HEK293 (cell line): ENCODE results near the gene PRELID2.

ENCODE experiments used
- ZNF580 ChIP-seq: fragments of 450-650 bp; formaldehyde crosslinking; IDR thresholded peaks from 2 replicates; pipeline ENCODE4 v1.5.1; 2016; ENCODE audit warnings: missing biosample characterization, missing genetic modification characterization
- TF ChIP-seq, protein P1 (sequence below): fragments of 450-650 bp; formaldehyde crosslinking; IDR thresholded peaks from 2 replicates; pipeline ENCODE4 v1.5.1; 2016; ENCODE audit warnings: missing biosample characterization, missing genetic modification characterization

DNA sequence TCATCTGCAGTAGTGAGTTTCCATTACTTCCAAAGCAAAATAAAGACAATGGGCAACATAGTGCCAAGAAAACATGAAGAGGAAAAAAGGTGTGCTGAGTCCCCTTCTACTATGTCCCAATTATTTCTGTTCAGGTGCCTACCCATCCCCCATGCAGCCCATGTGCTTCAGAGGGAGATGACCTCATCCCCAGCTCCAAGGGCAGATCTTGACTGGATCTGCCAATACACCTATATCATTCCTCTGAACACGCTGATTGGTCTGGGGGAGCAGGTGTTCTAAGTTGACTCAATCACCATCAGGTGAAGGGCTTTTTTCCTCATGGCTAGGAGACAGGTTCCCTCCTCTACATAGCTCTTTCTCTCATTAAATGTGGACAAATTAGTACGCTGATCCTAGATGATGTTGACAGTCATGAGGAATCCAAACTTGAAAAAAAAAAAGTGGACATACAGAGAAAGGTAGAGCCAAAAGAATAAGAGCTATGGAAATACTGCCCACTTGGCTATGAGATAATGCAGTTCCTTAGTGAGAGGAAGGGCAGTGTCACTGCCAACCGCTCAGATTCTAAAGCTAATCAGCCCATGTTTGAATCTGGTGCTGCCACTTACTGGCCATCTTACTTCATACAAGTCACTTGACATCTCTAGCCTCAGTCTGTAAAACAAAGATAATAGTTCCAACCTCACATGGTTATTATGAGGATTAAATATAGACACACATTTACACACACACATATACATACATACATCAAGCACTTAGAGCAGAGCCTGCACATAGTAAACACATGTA is 23.1 kb downstream of the PRELID2 start:
- TF ChIP-seq ZNF580: no peak
- TF ChIP-seq, protein P1, sequence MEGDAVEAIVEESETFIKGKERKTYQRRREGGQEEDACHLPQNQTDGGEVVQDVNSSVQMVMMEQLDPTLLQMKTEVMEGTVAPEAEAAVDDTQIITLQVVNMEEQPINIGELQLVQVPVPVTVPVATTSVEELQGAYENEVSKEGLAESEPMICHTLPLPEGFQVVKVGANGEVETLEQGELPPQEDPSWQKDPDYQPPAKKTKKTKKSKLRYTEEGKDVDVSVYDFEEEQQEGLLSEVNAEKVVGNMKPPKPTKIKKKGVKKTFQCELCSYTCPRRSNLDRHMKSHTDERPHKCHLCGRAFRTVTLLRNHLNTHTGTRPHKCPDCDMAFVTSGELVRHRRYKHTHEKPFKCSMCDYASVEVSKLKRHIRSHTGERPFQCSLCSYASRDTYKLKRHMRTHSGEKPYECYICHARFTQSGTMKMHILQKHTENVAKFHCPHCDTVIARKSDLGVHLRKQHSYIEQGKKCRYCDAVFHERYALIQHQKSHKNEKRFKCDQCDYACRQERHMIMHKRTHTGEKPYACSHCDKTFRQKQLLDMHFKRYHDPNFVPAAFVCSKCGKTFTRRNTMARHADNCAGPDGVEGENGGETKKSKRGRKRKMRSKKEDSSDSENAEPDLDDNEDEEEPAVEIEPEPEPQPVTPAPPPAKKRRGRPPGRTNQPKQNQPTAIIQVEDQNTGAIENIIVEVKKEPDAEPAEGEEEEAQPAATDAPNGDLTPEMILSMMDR (tag by site-specific recombination): peak; percentile 38; the same call in 1 of the 2 replicates
